A549 treated with ZK216348 at 1 μM for 4 hours (cell line): ENCODE data around the gene IL10. TPM values are rescaled to one million over a fixed set of nuclear protein-coding genes. Genes with fewer than 3 reads are reported as not detected.

ENCODE experiments used
- total RNA-seq: library from RNA; stranded (reverse); fragments of 200-300 nt; extraction: Qiagen RNA extraction; gene quantifications from 5 replicates; pipeline ENCODE4 v1.2.3, GENCODE V29; 2022; ENCODE audit warnings: low read depth

IL10 gene
- total RNA-seq = not detected in 5 replicates

GRCh38 chr1:206772243-206772937, at the start of gene IL10:
IL10 (minus strand) TSS chr1:206772494; CDS start chr1:206772435, 59 bp downstream.

GRCh38 chr1:206770531-206771337, 1.6 kb downstream of the IL10 start, which contains the start of gene IL19:
IL19 (plus strand) TSS chr1:206770773; CDS start chr1:206836663, 65,890 bp downstream.

Other genes with a start within 250 kb of the IL10 start
- gene EIF2D, start 160.0 kb downstream of the IL10 start, total RNA-seq = 30.3 to 36.6 TPM (median 34.8 TPM) in 5 replicates
- gene DYRK3, start 137.0 kb downstream of the IL10 start, total RNA-seq = 8.1 to 10.1 TPM (median 9.3 TPM) in 5 replicates
- 58.7 to 81.1 TPM (median 72.4 TPM) in 5 replicates for gene MAPKAPK2, start 87.6 kb downstream of the IL10 start, total RNA-seq
- not detected in 5 replicates for gene IL19, start 1.7 kb downstream of the IL10 start, total RNA-seq
- not detected in 5 replicates for gene IL20, start 93.1 kb upstream of the IL10 start, total RNA-seq
- 0.27 to 0.42 TPM (median 0.32 TPM) in 5 replicates for gene IL24, start 124.9 kb upstream of the IL10 start, total RNA-seq
- gene FCMR, start 149.4 kb upstream of the IL10 start, total RNA-seq = 4.5 to 7.0 TPM (median 4.8 TPM) in 5 replicates
- gene PIGR, start 174.0 kb upstream of the IL10 start, total RNA-seq = not detected in 5 replicates
- gene FCAMR, start 198.0 kb upstream of the IL10 start, total RNA-seq = 0.14 TPM in 1 of 5 replicates, not detected in the others